A673 (cell line): ENCODE measurements around the gene DACT2. TPM values are rescaled to one million over a fixed set of nuclear protein-coding genes. Genes with fewer than 3 reads are reported as not detected.
A peak's percentile ranks its signal among the peaks of the same experiment; 100 is the strongest.

Source experiments
- BruUV-seq: library from RNA; stranded (reverse); fragments of 400-500 nt; replicated peaks from 2 replicates; lab custom pipeline; 2021; lab: Mats Ljungman, UMichigan
- CTCF ChIA-PET: fragments of 300-600 bp; sonication (Branson Sonifier 250); formaldehyde crosslinking; loops from one replicate; lab custom pipeline; 2022; ENCODE audit warnings: antibody characterized with exemption; lab: Charles Lee
- POLR2A ChIA-PET: fragments of 300-600 bp; sonication (Branson Sonifier 250); formaldehyde crosslinking; loops from one replicate; lab custom pipeline; 2022; ENCODE audit warnings: antibody characterized with exemption; ENCODE audit not compliant: low non-redundant PET; lab: Charles Lee
- DNase-seq: peaks from one replicate; pipeline ENCODE4 v3.0.0-alpha.2; 2015; ENCODE audit warnings: low spot score
- H3K27ac ChIP-seq: fragments of 200-600 bp; sonication (generic); 2 replicates; pipeline ENCODE4 v1.5.1; 2016; ENCODE audit warnings: mixed run types, low read depth, mild to moderate bottlenecking, mixed read lengths, antibody characterized with exemption, low read length; ENCODE audit not compliant: poor library complexity, severe bottlenecking
- H3K27me3 ChIP-seq: fragments of 200-600 bp; sonication (generic); replicated peaks from 2 replicates; pipeline ENCODE4 v1.6.1; 2017; ENCODE audit warnings: mixed run types, low read depth, mild to moderate bottlenecking, mixed read lengths, antibody characterized with exemption, low read length; ENCODE audit not compliant: insufficient read depth, poor library complexity
- H3K36me3 ChIP-seq: fragments of 200-600 bp; sonication (generic); 2 replicates; pipeline ENCODE4 v1.6.1; 2016; ENCODE audit warnings: mixed run types, mild to moderate bottlenecking, mixed read lengths, antibody characterized with exemption, low read length; ENCODE audit not compliant: insufficient read depth, poor library complexity, severe bottlenecking
- H3K4me1 ChIP-seq: fragments of 200-600 bp; sonication (generic); 2 replicates; pipeline ENCODE4 v1.6.1; 2017; ENCODE audit warnings: mixed run types, mild to moderate bottlenecking, mixed read lengths, antibody characterized with exemption, low read length; ENCODE audit not compliant: insufficient read depth, poor library complexity, severe bottlenecking
- H3K4me3 ChIP-seq: fragments of 200-600 bp; sonication (generic); 2 replicates; pipeline ENCODE4 v1.5.1; 2016; ENCODE audit warnings: low read depth, mixed run types, mild to moderate bottlenecking, mixed read lengths, low read length; ENCODE audit not compliant: poor library complexity, severe bottlenecking
- H3K9me3 ChIP-seq: fragments of 200-600 bp; sonication (generic); 2 replicates; pipeline ENCODE4 v1.6.1; 2016; ENCODE audit warnings: mixed run types, low read depth, mild to moderate bottlenecking, mixed read lengths, antibody characterized with exemption, low read length; ENCODE audit not compliant: poor library complexity, severe bottlenecking
- CTCF ChIP-seq: fragments of 300-800, 200-600 bp; sonication (generic); conservative IDR thresholded peaks from 2 replicates; pipeline ENCODE4 v1.5.1; 2017; ENCODE audit warnings: low read depth, mild to moderate bottlenecking, antibody characterized with exemption, low read length, moderate library complexity, mixed read lengths
- EZH2 ChIP-seq: fragments of 200-600 bp; sonication (generic); IDR thresholded peaks from 2 replicates; pipeline ENCODE4 v1.6.1; 2017; ENCODE audit warnings: borderline replicate concordance, low read depth, mild to moderate bottlenecking, mixed read lengths, antibody characterized with exemption, low read length; ENCODE audit not compliant: poor library complexity, severe bottlenecking
- intact Hi-C: fragments of 100-400 bp; cut with micrococcal nuclease; formaldehyde crosslinking; loops from one replicate; pipeline ENCODE4 v1.10.0; 2022; ENCODE audit not compliant: unreplicated experiment
- total RNA-seq: library from RNA; stranded (reverse); gene quantifications from 2 replicates; pipeline ENCODE4 v1.2.3, GENCODE V29; 2021

The DACT2 gene
- total RNA-seq, 1 experiment from 2014 or later = 18.7 TPM

- POLR2A ChIA-PET = no interaction called here
- Histone ChIP-seq H3K9me3 (peaks cover 6% of the 10 kb centered on the region), H3K36me3 (no peaks in the 10 kb centered on the region), H3K4me3 (no peak overlapping the region), H3K27me3 (no peaks in the 10 kb centered on the region), H3K27ac (no peak overlapping the region), H3K4me1 (no peaks in the 10 kb centered on the region)
- no TSS peak for BruUV-seq
- intact Hi-C loops = no loop called here
- no peak for DNase-seq
- CTCF ChIA-PET = no interaction called here
- no peak for TF ChIP-seq EZH2
- TF ChIP-seq CTCF = no peak
Observed at GRCh38 chr6:168322966-168323365, 3.4 kb upstream of the DACT2 start.

- intact Hi-C loops = no loop called here
- DNase-seq = no peak
- no peaks in the 10 kb centered on the region for H3K4me1 ChIP-seq
- TF ChIP-seq EZH2 (no peak), CTCF (no peak)
- peak overlapping the region; percentile 85 for H3K4me3 ChIP-seq
- no peaks in the 10 kb centered on the region for H3K36me3 ChIP-seq
- CTCF ChIA-PET = interaction anchor here (0.6 kb wide), 1 partner anchor 1448 kb away, joined by 3 read pairs; no protein-coding TSS in a partner anchor
- H3K27me3 ChIP-seq = no peaks in the 10 kb centered on the region
- H3K9me3 ChIP-seq = peaks cover 6% of the 10 kb centered on the region
- BruUV-seq = no TSS peak
- POLR2A ChIA-PET = no interaction called here
- H3K27ac ChIP-seq = no peak overlapping the region
Observed at GRCh38 chr6:168320634-168321033, 1.1 kb upstream of the DACT2 start.

DNA sequence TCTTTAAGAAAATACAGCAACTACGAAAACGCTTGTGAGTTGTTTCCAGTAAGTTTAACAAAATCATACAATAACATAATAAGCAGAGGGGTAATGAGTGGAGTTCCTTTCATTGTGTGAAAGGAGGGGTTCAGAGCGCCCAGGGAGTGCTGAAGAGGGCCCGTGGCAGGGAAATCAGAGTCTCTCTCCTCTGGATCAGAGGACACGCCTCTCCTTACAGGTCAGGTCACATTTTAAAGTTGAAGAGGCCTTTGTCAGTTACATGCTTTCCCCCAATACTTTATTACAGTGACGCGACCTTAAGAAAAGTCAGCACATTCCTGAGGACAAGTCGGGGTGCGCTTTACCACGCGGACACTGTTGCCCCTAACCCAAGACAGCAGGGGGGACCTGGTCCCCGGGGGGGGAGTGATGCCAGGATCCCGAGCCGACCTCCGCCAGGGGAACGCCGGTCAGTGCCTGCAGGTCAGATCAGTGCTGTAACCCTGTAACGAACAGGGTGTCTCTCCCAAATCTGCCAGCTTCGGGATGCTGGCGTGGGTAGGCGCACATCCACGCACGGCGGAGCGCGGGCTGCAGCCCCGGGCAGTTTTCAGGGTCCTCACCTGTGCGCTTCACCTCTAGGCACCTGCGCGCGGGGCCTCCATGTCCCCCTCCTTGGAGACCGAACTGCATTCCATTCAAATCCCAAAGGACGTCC, 848 bp downstream of the DACT2 start:
- Histone ChIP-seq H3K4me3 (peak overlapping the region; percentile 85), H3K4me1 (peaks cover 18% of the 10 kb centered on the region), H3K36me3 (no peaks in the 10 kb centered on the region), H3K27ac (peak overlapping the region; percentile 68), H3K27me3 (no peaks in the 10 kb centered on the region), H3K9me3 (peaks cover 6% of the 10 kb centered on the region)
- CTCF ChIA-PET = no interaction called here
- intact Hi-C loops = no loop called here
- BruUV-seq = no TSS peak
- TF ChIP-seq CTCF = no peak
- no peak for TF ChIP-seq EZH2
- no peak for DNase-seq
- POLR2A ChIA-PET = no interaction called here
